ENCODE results near the gene SUSD4.

GRCh38 chr1:223207293-223208066 is 156.5 kb downstream of the SUSD4 start:
- no peak for TF ChIP-seq CTCF (IDR thresholded peaks at IDR 0.05; ENCODE audit: extremely low read depth in 1 of 2, insufficient read depth in 1 of 2, low read depth in 1 of 2, low read length in 2 of 2)
- no peak for TF ChIP-seq EZH2 (IDR thresholded peaks at IDR 0.05; ENCODE audit: borderline replicate concordance, low read depth, low read length, severe bottlenecking)
- no peak for TF ChIP-seq POLR2A (IDR thresholded peaks at IDR 0.05; ENCODE audit: low read depth, low read length)
- TF ChIP-seq POLR2AphosphoS5 (IDR thresholded peaks at IDR 0.05; ENCODE audit: insufficient read depth, low read depth, low read length), result no peak
- TF ChIP-seq, protein P1, sequence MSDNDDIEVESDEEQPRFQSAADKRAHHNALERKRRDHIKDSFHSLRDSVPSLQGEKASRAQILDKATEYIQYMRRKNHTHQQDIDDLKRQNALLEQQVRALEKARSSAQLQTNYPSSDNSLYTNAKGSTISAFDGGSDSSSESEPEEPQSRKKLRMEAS (IDR thresholded peaks at IDR 0.05; ENCODE audit: insufficient read depth, insufficient read length), result no peak
